ENCODE results near the gene ARPP19.
"Not testable (repeated sequence)": the region's sequence is repeated elsewhere in the genome, so short reads cannot be mapped to it uniquely, and the experiment has no call there.

DNA sequence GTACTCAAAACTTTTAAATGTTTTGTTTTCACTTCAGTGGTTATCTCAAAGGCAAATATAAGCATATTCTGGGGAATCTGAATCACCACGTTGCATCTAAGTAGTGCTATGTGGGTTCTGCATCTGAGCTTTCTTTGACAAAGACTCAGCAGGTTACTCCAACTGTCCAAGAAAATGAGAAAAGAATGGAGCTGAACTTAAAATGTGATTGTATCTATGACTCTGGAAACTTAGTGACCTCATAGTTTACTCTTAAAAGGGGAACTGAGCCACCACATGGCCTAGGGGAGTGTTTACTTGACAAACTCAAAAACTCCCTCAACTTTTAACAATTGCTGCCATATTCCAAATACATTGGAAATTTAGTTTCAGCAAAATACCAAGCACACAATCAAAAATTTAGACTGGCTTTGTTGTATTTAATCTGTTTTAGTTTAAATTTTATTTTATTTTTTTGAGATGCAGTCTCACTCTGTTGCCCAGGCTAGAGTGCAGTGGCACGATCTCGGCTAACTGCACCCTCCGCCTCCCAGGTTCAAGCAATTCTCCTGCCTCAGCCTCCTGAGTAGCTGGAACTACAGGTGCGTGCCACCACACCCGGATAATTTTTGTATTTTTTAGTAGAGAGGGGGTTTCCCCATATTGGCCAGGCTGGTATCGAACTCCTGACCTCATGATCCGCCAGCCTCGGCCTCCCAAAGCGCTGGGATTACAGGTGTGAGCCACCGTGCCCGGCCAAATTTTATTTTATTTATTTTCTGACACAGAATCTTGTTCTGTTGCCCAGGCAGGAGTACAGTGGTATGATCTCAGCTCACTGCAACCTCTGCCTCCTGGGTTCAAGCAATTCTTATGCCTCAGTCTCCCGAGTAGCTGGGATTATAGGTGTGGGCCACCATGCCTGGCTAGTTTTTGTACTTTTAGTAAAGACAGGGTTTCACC, 3.1 kb downstream of the ARPP19 start:
- TF ChIP-seq POLR2A, POLR2AphosphoS5, TAF1 (IDR thresholded peaks at IDR 0.05; ENCODE audit: low read depth, low read length): not testable (repeated sequence)
- peak; percentile 99 for TF ChIP-seq SPI1 (IDR thresholded peaks at IDR 0.05; ENCODE audit: low read depth, low read length)
